ENCODE measurements around the gene CDKN2AIP. TPM values are rescaled to one million over a fixed set of nuclear protein-coding genes. Genes with fewer than 3 reads are reported as not detected.

CDKN2AIP gene, protein sequence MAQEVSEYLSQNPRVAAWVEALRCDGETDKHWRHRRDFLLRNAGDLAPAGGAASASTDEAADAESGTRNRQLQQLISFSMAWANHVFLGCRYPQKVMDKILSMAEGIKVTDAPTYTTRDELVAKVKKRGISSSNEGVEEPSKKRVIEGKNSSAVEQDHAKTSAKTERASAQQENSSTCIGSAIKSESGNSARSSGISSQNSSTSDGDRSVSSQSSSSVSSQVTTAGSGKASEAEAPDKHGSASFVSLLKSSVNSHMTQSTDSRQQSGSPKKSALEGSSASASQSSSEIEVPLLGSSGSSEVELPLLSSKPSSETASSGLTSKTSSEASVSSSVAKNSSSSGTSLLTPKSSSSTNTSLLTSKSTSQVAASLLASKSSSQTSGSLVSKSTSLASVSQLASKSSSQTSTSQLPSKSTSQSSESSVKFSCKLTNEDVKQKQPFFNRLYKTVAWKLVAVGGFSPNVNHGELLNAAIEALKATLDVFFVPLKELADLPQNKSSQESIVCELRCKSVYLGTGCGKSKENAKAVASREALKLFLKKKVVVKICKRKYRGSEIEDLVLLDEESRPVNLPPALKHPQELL
- 23.7 TPM for total RNA-seq

DNA sequence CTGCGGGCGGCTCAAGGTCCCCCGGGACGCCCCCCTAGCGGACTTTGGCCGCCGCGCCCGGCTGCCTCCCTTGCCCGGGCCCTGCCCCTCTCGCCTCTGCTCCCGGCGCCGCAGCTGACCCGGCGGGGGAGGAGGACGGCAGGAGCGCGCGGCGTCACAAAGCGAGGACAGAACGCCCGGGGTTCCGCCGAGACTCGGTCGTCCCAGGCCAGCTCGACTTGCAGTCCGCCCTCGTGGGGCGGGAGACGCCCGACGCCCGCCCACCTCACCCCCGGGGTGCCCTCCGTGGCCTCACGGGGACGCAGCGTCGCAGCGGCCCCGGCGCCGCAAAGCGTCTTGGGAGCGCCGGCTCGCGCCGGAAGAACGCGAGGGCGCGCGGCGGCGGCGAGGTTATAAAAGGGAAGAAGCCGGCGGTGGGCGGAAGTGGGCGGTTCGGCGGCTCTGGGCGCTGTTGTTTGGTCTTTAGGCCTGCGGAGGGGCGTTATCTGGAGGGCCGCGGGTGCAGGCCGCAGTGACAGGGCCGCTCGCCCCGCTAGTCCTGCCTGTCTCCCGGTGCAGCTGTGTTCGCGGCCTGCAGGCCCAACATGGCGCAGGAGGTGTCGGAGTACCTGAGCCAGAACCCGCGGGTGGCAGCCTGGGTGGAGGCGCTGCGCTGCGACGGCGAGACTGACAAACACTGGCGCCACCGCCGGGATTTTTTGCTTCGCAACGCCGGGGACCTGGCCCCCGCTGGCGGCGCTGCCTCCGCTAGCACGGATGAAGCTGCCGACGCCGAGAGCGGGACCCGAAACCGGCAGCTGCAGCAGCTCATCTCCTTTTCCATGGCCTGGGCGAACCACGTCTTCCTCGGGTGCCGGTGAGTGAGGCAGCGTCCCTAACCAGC lies at the start of gene CDKN2AIP:
Gene CDKN2AIP (plus strand): TSS at position 423 of the 883 bp plus-strand sequence. CDS start 162 bp downstream, at position 585.
- peak; percentile 98 for DNase-seq

DNA sequence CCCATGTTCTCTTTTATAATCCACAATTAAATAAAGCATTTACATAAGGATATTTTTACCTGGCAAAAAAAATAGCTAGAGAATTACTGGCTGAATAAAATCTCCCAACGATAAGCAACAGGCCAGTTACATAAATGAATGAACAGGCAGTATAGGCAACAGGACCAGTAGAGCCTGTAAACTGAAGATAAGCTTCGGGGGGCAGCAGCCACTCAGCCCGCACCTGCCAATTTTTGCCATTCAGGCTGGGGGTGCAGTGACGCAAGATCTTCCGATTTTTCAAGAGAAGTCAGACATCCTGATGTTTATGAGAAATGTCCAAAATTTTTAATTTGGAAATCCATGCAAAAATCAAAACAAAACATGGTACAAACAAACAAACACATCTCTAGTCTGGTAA lies 49.0 kb upstream of the CDKN2AIP start:
- no peak for DNase-seq

DNA sequence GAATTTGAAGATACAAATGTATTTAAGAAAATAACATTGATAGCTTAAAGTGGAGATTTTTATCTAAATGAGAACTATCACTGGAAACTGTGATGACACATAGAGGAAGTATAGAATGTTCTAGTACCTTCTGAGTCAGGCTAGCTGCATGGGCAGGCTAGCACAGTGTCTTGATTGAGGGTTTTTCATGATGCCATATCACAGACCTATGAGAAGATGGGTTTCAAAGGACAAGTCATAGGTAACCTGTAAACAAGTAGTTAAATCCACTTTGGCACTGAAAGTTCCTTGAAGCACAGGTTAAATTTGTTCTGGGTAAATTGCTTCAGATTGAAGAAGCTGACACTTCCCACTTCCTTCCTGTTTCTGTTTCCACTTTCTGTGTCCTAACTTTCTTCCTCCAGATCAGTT lies 48.2 kb upstream of the CDKN2AIP start:
- no peak for DNase-seq

DNA sequence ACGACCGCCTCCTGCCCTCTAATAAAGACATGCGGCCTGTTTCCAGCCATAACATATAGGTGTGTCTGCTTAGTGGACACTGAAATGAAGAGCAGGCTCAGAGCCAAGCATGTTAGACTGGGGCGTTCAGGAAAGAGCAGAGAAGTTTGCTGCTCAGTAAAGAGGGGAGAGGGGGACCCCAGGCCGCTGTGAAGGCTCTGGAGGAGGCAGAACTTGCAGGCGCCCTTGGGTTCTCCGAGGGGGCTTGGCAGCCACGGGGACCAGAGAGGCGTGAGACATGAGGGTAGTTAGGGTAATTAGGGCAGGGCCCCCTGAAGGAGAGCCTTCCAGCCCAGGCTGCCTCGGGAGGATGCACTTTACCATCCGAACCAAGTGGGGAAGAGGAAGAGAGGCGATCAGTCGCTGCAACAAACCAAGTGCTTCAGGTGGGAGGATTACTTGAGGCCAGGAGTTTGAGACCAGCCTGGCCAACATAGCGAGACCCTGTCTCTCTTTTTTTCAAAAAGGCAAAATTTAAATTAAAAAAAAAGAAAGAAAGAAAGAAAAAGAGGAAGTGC lies 46.6 kb upstream of the CDKN2AIP start:
- no peak for DNase-seq

DNA sequence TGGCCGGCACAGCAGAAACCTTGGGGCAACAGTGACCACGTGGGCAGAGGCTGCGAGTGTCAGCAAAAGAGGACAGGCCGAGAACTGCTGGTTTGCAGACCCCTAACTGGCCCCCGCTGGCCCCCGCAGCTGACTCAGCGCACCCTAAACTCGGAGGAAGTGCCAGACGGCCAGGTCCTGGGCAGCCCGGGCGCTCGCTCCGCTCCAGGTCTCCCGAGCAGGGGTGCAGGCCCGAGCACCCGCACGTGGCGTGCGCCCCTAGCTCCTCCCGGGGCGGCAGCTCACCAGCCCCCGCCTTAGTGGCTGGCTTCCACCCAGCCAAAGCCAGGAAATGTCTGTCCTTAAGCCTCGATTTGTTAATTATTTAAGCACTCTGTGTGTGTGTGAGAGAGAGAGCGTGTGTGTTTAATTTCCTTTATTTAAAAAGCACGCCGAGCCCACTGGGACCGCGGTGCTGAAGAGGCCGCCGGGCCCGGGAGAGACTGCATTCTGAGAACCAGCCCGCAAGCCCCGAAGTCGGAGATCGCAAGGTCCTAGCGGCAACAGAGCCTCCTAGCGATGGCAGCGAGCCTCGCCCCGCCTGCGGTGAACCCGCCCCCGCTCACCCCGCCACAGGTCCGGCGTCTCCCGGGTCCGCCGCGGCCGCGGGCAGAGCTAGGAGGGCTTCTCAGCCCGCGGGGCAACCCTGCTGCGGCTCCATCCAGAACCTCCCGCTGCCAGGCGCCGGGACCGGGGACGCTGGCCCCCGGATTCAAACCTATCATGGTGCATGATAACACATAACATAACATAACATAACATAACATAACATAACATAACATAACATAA lies 45.9 kb upstream of the CDKN2AIP start:
- DNase-seq = peak; percentile 77

DNA sequence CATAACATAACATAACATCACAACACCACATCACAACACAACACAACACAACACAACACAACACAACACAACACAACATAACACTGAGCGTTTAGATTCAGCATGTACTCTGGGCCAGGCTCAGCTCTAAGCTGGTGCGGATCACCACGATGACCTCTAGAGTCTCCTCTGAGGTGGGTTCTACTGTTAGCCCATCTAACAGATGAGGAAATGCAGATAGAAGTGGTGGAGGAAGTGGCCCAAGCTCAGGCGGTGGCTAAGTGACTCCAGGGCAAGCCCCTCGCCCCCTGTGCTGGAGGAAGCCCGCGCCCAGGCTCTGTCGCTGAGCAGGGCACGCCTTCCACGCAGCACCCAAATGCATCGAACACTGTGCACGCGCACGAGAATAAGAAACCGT lies 45.3 kb upstream of the CDKN2AIP start:
- DNase-seq = no peak

- no peak for DNase-seq
These were observed 44.8 kb upstream of the CDKN2AIP start for GRCh38 chr4:183399616-183400015.

- DNase-seq = no peak
These were observed 44.4 kb upstream of the CDKN2AIP start for GRCh38 chr4:183400035-183400434.

- DNase-seq = no peak
These were observed 43.0 kb upstream of the CDKN2AIP start for GRCh38 chr4:183401473-183401872.

GRCh38 chr4:183402771-183403170 lies 41.7 kb upstream of the CDKN2AIP start:
- no peak for DNase-seq

DNA sequence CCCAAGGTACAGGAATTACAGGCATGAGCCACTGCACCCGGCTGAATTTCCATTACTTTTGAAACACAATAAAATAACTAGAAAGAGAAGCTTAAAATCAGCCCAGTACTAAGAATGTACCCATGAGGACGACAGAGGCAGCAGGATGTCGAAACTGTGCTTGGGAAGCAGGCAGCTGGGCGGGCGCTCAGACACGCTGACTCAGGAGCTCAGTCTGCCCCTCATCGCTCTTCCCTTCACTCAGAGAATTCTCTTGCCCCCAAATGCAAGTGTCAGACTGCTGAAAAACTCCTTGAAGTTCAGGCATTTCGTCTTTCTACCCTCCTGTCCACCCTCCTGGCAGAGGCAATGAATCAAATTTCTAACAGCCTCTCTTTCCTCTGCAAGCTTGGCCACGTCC lies 41.0 kb upstream of the CDKN2AIP start:
- no peak for DNase-seq

GRCh38 chr4:183403961-183404360 lies 40.5 kb upstream of the CDKN2AIP start:
- peak; percentile 73 for DNase-seq

DNA sequence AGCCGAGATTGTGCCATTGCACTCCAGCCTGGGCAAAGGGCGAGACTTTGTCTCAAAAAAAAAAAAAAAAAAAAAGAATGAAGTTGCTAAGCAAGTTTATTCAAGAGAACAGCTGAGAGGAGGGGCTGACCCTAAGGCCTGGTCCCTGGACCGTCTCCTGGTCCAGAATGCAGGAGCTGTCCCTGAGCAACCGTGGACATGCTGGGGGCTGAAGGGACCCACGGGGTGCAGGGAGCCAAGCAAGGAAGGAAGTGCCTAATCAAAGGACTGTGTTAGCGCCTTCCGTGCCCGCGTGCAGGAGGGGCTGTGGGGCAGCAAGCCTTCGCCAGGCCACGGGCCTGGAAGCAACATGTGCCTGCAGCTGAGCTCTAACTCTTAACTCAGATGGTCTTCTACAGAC lies 39.1 kb upstream of the CDKN2AIP start:
- no peak for DNase-seq

DNA sequence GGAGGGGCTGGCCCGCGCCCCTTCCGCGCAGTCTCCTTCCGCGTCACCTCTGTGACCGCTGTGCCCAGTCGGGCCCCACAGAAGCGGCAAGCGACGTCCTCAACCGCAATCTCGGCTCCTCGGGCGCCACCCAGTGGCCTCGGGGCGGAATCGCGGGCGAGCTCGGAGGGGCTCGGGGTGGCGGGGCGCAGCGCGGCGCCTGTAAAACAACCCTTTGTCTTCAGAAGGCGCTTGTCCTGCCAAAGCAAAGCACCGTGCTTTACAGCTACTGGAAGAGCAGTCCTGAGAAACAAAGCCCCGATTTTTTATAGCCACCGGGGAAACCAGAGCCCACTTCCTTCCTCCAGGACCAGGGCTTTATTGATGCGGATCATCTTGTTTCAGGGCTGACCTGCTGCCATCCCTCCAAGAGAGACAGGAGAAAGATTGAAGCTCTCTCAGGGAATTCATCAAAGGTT lies 37.3 kb upstream of the CDKN2AIP start:
- DNase-seq = peak; percentile 94

GRCh38 chr4:183407635-183408464 lies 36.6 kb upstream of the CDKN2AIP start:
- DNase-seq = no peak

- no peak for DNase-seq
These were observed 35.6 kb upstream of the CDKN2AIP start for GRCh38 chr4:183408796-183409195.

DNA sequence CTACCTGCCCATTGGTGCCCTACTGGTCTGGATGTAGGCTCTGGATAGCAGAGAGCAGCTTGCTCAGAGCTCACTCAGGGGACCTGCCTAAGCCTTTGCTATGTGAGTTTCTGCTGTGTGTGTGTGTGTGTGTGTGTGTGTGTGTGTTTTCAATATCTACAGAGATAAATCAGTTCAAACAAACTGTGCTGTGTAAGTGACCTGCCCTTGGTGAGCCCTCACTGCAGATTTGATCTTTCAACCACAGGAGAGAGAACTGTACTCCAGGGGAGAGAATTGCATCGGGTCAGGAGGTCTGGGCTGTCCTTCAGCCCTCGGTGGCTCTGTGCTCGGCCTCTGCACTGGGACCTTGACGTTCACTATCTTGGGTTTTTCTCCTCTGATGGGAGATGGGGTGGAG lies 35.0 kb upstream of the CDKN2AIP start:
- DNase-seq = no peak

- DNase-seq = peak; percentile 48
These were observed 34.5 kb upstream of the CDKN2AIP start for GRCh38 chr4:183409934-183410333.

GRCh38 chr4:183411291-183411861 lies 33.1 kb upstream of the CDKN2AIP start:
- DNase-seq = no peak

DNA sequence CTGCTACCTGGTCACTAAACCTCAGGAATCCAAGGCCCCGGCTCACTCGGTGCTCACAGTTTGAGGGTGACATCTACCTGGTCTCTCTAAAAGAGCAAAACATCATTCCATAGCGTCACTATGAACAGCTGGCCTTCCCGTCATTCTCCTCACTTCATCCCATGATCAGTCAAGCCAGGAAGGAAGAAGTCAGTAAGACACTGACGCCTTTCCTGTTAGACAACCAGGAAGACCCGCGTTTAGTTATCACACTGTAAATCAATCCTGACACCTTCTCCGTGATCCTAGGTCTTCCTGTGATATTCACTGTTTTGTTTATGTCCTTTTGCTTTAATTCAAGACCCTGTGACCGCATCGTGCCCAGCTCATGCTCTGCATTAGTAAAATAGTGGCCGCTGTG lies 31.6 kb upstream of the CDKN2AIP start:
- no peak for DNase-seq

Data from tongue (tissue), 2 donors.